AML-193 (cell line): ENCODE measurements around the gene ITGB3.
"Not testable (repeated sequence)": the region's sequence is repeated elsewhere in the genome, so short reads cannot be mapped to it uniquely, and the experiment has no call there.

Experiments
- DNase-seq, 2 experiments: peaks; one replicate each; lab custom pipeline; 2025; lab: John Stamatoyannopoulos, UW

Gene ITGB3

GRCh38 chr17:47223007-47223406 is 30.6 kb upstream of the ITGB3 start:
- DNase-seq: no peak

- no peak for DNase-seq
Measured at GRCh38 chr17:47223460-47223859, 30.2 kb upstream of the ITGB3 start.

- DNase-seq: not testable (repeated sequence)
Measured at GRCh38 chr17:47224077-47224476, 29.6 kb upstream of the ITGB3 start.

GRCh38 chr17:47224966-47225365 is 28.7 kb upstream of the ITGB3 start:
- no peak for DNase-seq

- no peak for DNase-seq
Measured at GRCh38 chr17:47225436-47225858, 28.2 kb upstream of the ITGB3 start.

GRCh38 chr17:47225911-47226688 is 27.5 kb upstream of the ITGB3 start:
- DNase-seq: no peak

- no peak for DNase-seq
Measured at GRCh38 chr17:47227862-47228261, 25.8 kb upstream of the ITGB3 start.

GRCh38 chr17:47229535-47230443 is 23.8 kb upstream of the ITGB3 start:
- DNase-seq: peak; percentile 94 to 95

GRCh38 chr17:47230864-47231263 is 22.8 kb upstream of the ITGB3 start:
- DNase-seq: no peak

- no peak for DNase-seq
Measured at GRCh38 chr17:47231334-47231733, 22.3 kb upstream of the ITGB3 start.

GRCh38 chr17:47231866-47232265 is 21.8 kb upstream of the ITGB3 start:
- DNase-seq: no peak

- no peak for DNase-seq
Measured at GRCh38 chr17:47232465-47232864, 21.2 kb upstream of the ITGB3 start.

GRCh38 chr17:47235506-47235905 is 18.1 kb upstream of the ITGB3 start:
- no peak for DNase-seq

GRCh38 chr17:47235923-47236322 is 17.7 kb upstream of the ITGB3 start:
- no peak for DNase-seq

- no peak for DNase-seq
Measured at GRCh38 chr17:47237841-47238240, 15.8 kb upstream of the ITGB3 start.

GRCh38 chr17:47238321-47239010 is 15.2 kb upstream of the ITGB3 start:
- no peak for DNase-seq

- no peak for DNase-seq
Measured at GRCh38 chr17:47239619-47239966, 14.0 kb upstream of the ITGB3 start.

- peak; percentile 89 to 93 for DNase-seq
Measured at GRCh38 chr17:47239967-47240651, 13.5 kb upstream of the ITGB3 start.

GRCh38 chr17:47240806-47241205 is 12.8 kb upstream of the ITGB3 start:
- DNase-seq: no peak

- DNase-seq: no peak
Measured at GRCh38 chr17:47242648-47243047, 11.0 kb upstream of the ITGB3 start.

- no peak for DNase-seq
Measured at GRCh38 chr17:47243737-47244598, 9.7 kb upstream of the ITGB3 start.
